DND-41 (cell line): ENCODE results near the gene SPATA25.

Experiments used
- ATAC-seq: fragments of 200-7000 bp; cut with Tn5 transposase; 3 replicates; pipeline ENCODE4 v1.9.1; 2021; ENCODE audit warnings: low read depth; ENCODE audit not compliant: insufficient read depth
- DNase-seq: peaks from one replicate; pipeline ENCODE4 v3.0.0-alpha.2; 2020
- H2AFZ ChIP-seq: 2 replicates; pipeline ENCODE4 v1.6.0; 2012; ENCODE audit warnings: low read depth, low read length
- H3K27ac ChIP-seq: 2 replicates; pipeline ENCODE4 v1.5.1; 2012; ENCODE audit warnings: low read length, inconsistent platforms
- H3K27me3 ChIP-seq: fragments of 200-600 bp; sonication (generic); 2 replicates; pipeline ENCODE4 v1.6.0; 2012; ENCODE audit warnings: low read length, mild to moderate bottlenecking, inconsistent platforms; ENCODE audit not compliant: insufficient read depth, poor library complexity
- H3K36me3 ChIP-seq: 2 replicates; pipeline ENCODE4 v1.5.1; 2012; ENCODE audit warnings: low read length, inconsistent platforms; ENCODE audit not compliant: insufficient read depth
- H3K4me1 ChIP-seq: 2 replicates; pipeline ENCODE4 v1.5.1; 2012; ENCODE audit warnings: mild to moderate bottlenecking, low read length; ENCODE audit not compliant: insufficient read depth
- H3K4me2 ChIP-seq: 2 replicates; pipeline ENCODE4 v1.6.0; 2012; ENCODE audit warnings: mild to moderate bottlenecking, moderate library complexity, low read length, inconsistent platforms; ENCODE audit not compliant: insufficient read depth
- H3K4me3 ChIP-seq, 2 experiments: fragments of 200-600 bp in 1 of 2; shearing (Covaris generic) in 1 of 2; 2 replicates each; pipeline ENCODE4 v1.5.1; 2012 to 2016; ENCODE audit warnings: inconsistent platforms in 2 of 2, low read length in 2 of 2, mild to moderate bottlenecking in 2 of 2, low read depth in 1 of 2, moderate library complexity in 1 of 2
- H3K79me2 ChIP-seq: 2 replicates; pipeline ENCODE4 v1.6.0; 2012; ENCODE audit warnings: low read length, inconsistent platforms; ENCODE audit not compliant: insufficient read depth
- H3K9ac ChIP-seq: 2 replicates; pipeline ENCODE4 v1.6.0; 2012; ENCODE audit warnings: low read depth, mild to moderate bottlenecking, inconsistent platforms, low read length, moderate library complexity
- H3K9me3 ChIP-seq: 2 replicates; pipeline ENCODE4 v1.5.1; 2012; ENCODE audit warnings: low read length, moderate library complexity, mild to moderate bottlenecking, inconsistent platforms; ENCODE audit not compliant: insufficient read depth, severe bottlenecking
- H4K20me1 ChIP-seq: 2 replicates; pipeline ENCODE4 v1.6.0; 2012; ENCODE audit warnings: low read length; ENCODE audit not compliant: insufficient read depth
- EZH2 ChIP-seq: IDR thresholded peaks from 3 replicates; pipeline ENCODE4 v1.6.1; 2012; ENCODE audit warnings: borderline replicate concordance, low read depth, mild to moderate bottlenecking, moderate library complexity, low read length, inconsistent platforms; ENCODE audit not compliant: severe bottlenecking
- TF ChIP-seq, protein P1 (sequence below): IDR thresholded peaks from 2 replicates; pipeline ENCODE4 v1.5.1; 2012; ENCODE audit warnings: borderline replicate concordance, low read length, moderate library complexity, mild to moderate bottlenecking; ENCODE audit not compliant: poor library complexity, severe bottlenecking; ENCODE audit errors: extremely low read depth

Gene SPATA25

DNA sequence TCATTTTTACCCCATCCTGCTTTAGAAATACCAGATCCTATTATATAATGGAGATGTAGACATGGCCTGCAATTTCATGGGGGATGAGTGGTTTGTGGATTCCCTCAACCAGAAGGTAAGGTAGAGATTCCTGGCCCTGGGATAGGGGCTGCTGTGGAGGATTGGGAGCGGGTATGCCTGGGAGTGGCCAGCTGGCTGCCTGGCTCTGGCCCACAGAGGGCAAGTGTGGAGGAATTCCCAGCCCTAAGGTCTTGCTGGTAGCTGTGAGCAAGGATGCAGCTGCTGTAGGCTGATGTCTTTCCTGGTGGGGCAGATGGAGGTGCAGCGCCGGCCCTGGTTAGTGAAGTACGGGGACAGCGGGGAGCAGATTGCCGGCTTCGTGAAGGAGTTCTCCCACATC lies 10.3 kb upstream of the SPATA25 start:
- Histone ChIP-seq H3K4me1 (peaks cover 1% of the 10 kb centered on the region; the same call in 1 of the 2 replicates), H3K9ac (no peak overlapping the region), H3K36me3 (peaks cover 43% of the 10 kb centered on the region), H3K9me3 (no peaks in the 10 kb centered on the region), H4K20me1 (no peaks in the 10 kb centered on the region), H3K27ac (no peak overlapping the region), H3K27me3 (no peaks in the 10 kb centered on the region), H3K79me2 (no peaks in the 10 kb centered on the region), H2AFZ (no peak overlapping the region), H3K4me2 (no peak overlapping the region), H3K4me3 (no peak overlapping the region)
- DNase-seq: no peak
- no peak for TF ChIP-seq EZH2
- TF ChIP-seq, protein P1, sequence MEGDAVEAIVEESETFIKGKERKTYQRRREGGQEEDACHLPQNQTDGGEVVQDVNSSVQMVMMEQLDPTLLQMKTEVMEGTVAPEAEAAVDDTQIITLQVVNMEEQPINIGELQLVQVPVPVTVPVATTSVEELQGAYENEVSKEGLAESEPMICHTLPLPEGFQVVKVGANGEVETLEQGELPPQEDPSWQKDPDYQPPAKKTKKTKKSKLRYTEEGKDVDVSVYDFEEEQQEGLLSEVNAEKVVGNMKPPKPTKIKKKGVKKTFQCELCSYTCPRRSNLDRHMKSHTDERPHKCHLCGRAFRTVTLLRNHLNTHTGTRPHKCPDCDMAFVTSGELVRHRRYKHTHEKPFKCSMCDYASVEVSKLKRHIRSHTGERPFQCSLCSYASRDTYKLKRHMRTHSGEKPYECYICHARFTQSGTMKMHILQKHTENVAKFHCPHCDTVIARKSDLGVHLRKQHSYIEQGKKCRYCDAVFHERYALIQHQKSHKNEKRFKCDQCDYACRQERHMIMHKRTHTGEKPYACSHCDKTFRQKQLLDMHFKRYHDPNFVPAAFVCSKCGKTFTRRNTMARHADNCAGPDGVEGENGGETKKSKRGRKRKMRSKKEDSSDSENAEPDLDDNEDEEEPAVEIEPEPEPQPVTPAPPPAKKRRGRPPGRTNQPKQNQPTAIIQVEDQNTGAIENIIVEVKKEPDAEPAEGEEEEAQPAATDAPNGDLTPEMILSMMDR: no peak
- ATAC-seq: no peak

DNA sequence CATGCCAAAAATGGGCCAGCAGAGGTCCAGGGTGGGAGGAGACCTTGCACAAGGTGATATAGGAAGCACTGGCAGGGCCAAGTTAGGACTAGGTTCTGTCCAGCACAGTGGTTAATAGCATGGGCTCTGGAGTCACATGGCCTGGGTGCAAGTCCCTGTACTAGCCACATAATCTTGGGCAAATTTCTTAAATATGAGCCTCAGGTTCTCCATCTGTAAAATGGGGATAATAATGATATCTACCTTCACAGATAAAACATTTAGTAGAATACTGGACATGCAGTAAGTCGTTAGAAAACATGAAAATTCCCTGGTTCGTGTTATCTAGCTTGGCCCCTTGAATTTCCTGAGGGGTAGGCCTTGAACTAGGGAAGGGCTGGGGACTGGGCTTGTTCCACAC lies 9.9 kb upstream of the SPATA25 start:
- H4K20me1 ChIP-seq: no peaks in the 10 kb centered on the region
- H3K79me2 ChIP-seq: no peaks in the 10 kb centered on the region
- no peak overlapping the region for H2AFZ ChIP-seq
- H3K36me3 ChIP-seq: peaks cover 45% of the 10 kb centered on the region
- H3K9ac ChIP-seq: no peak overlapping the region
- DNase-seq (no peak), ATAC-seq (no peak)
- TF ChIP-seq, protein P1: no peak
- no peak for TF ChIP-seq EZH2
- no peaks in the 10 kb centered on the region for H3K9me3 ChIP-seq
- no peak overlapping the region for H3K4me2 ChIP-seq
- no peak overlapping the region for H3K4me3 ChIP-seq
- no peak overlapping the region for H3K27ac ChIP-seq
- no peaks in the 10 kb centered on the region for H3K27me3 ChIP-seq
- peaks cover 5% of the 10 kb centered on the region for H3K4me1 ChIP-seq

DNA sequence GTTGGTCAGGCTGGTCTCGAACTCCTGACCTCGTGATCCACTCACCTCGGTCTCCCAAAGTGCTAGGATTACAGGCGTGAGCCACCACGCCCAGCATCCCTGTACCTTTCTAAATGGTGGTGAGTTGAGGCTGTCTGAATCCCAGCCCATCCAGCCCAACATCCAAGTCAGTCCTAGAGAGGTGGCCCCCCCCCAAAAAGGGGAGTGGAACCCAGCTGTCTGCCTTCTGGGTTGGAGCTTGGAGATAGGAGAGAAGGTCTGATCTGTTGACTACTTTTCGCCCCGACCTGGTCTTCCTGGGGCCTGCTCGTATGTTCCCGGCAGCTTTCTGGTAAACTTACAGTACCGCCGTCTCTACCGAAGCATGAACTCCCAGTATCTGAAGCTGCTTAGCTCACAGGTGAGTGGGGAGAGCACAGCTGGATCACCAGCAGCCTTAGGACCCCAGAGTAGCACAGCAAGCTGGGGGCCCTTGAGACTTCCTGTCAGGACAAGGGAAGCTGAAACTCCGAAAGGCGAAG lies 9.3 kb upstream of the SPATA25 start:
- TF ChIP-seq, protein P1: no peak
- no peak for TF ChIP-seq EZH2
- H3K27me3 ChIP-seq: no peaks in the 10 kb centered on the region
- H4K20me1 ChIP-seq: no peaks in the 10 kb centered on the region
- H2AFZ ChIP-seq: no peak overlapping the region
- H3K4me1 ChIP-seq: peaks cover 11% of the 10 kb centered on the region
- no peak overlapping the region for H3K9ac ChIP-seq
- H3K79me2 ChIP-seq: peaks cover 5% of the 10 kb centered on the region
- ATAC-seq (no peak), DNase-seq (no peak)
- H3K4me2 ChIP-seq: no peak overlapping the region
- peaks cover 45% of the 10 kb centered on the region for H3K36me3 ChIP-seq
- no peaks in the 10 kb centered on the region for H3K9me3 ChIP-seq
- no peak overlapping the region for H3K27ac ChIP-seq
- H3K4me3 ChIP-seq: no peak overlapping the region

DNA sequence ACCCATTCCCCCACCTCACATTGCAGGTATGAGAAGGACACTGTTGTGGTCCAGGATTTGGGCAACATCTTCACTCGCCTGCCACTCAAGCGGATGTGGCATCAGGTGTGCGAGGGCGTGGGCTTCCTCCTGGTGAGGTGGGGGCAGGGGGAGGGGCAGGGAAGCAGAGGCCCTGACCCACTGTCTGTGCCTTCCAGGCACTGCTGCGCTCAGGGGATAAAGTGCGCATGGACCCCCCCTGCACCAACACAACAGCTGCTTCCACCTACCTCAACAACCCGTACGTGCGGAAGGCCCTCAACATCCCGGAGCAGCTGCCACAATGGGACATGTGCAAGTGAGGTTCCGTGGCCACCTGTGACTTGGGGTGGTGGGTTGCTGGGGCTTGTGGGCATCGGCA lies 7.4 kb upstream of the SPATA25 start:
- no peak for DNase-seq
- no peak overlapping the region for H2AFZ ChIP-seq
- peaks cover 27% of the 10 kb centered on the region for H3K4me1 ChIP-seq
- no peak overlapping the region for H3K4me3 ChIP-seq
- no peak overlapping the region for H3K9ac ChIP-seq
- no peaks in the 10 kb centered on the region for H3K27me3 ChIP-seq
- no peak for TF ChIP-seq EZH2
- TF ChIP-seq, protein P1: no peak
- H3K36me3 ChIP-seq: peaks cover 45% of the 10 kb centered on the region
- H3K4me2 ChIP-seq: no peak overlapping the region
- no peak overlapping the region for H3K27ac ChIP-seq
- no peaks in the 10 kb centered on the region for H4K20me1 ChIP-seq
- no peak for ATAC-seq
- H3K9me3 ChIP-seq: no peaks in the 10 kb centered on the region
- peaks cover 20% of the 10 kb centered on the region for H3K79me2 ChIP-seq
